Transverse colon (tissue), 4 donors: ENCODE measurements around the gene FLCN.

ENCODE experiments used
- CTCF ChIP-seq, 5 experiments: fragments of 200-600 bp in 3 of 5; fragments of 450-650 bp in 2 of 5; sonication (generic) in 3 of 5; IDR thresholded peaks; 1 replicate in 2 of 5; 2 replicates in 3 of 5; pipeline ENCODE4 v1.5.1; 2016 to 2017; ENCODE audit warnings: antibody characterized with exemption in 5 of 5, inconsistent platforms in 3 of 5, mild to moderate bottlenecking in 2 of 5, moderate library complexity in 1 of 5
- EP300 ChIP-seq: sonication (generic); formaldehyde crosslinking; IDR thresholded peaks from one replicate; pipeline ENCODE4 v1.6.1; 2017; ENCODE audit warnings: antibody characterized with exemption, low read depth
- POLR2A ChIP-seq: fragments of 450-650 bp; IDR thresholded peaks from one replicate; pipeline ENCODE4 v1.6.1; 2016; ENCODE audit warnings: antibody characterized with exemption, mild to moderate bottlenecking, moderate library complexity
- POLR2AphosphoS5 ChIP-seq, 3 donors: sonication (generic); formaldehyde crosslinking; IDR thresholded peaks; one replicate each; pipeline ENCODE4 v1.6.1; 2016; ENCODE audit warnings: antibody characterized with exemption in 3 of 3

GRCh38 chr17:17201907-17202306 lies 35.1 kb downstream of the FLCN start:
- TF ChIP-seq CTCF (IDR thresholded peaks at IDR 0.05) (no peak), POLR2AphosphoS5 (IDR thresholded peaks at IDR 0.05) (peak in 2 of 3 donors; percentile 25 to 26), POLR2A (no peak), EP300 (no peak)
